Psoas muscle (tissue), 8 donors: ENCODE measurements around the gene RNH1. TPM values are rescaled to one million over a fixed set of nuclear protein-coding genes. Genes with fewer than 3 reads are reported as not detected.
A peak's percentile ranks its signal among the peaks of the same experiment; 100 is the strongest.
"Not testable (repeated sequence)": the region's sequence is repeated elsewhere in the genome, so short reads cannot be mapped to it uniquely, and the experiment has no call there.

Experiments
- ATAC-seq, 4 donors: fragments of 200-7000 bp; cut with Tn5 transposase; one replicate each; pipeline ENCODE4 v1.9.1; 2020; ENCODE audit warnings: moderate library complexity in 3 of 4, mild to moderate bottlenecking in 2 of 4
- DNase-seq, 2 donors: peaks; one replicate each; pipeline ENCODE4 v3.0.0-alpha.2; 2020
- H3K27ac ChIP-seq: fragments of 200-600 bp; one replicate; pipeline ENCODE4 v1.8.0; 2022
- H3K27me3 ChIP-seq, 3 donors: fragments of 200-600 bp in 1 of 3; one replicate each; pipeline versions ENCODE4 v1.6.1 to v1.8.0; 2013 to 2022; ENCODE audit warnings: low read length in 2 of 3, mild to moderate bottlenecking in 2 of 3, moderate library complexity in 1 of 3; ENCODE audit not compliant: insufficient read depth in 3 of 3
- H3K36me3 ChIP-seq, 2 donors: fragments of 200-600 bp in 1 of 2; one replicate each; pipeline versions ENCODE4 v1.6.1 to v1.8.0; 2013 to 2022; ENCODE audit warnings: low read depth in 1 of 2, mild to moderate bottlenecking in 1 of 2, moderate library complexity in 1 of 2; ENCODE audit not compliant: insufficient read depth in 1 of 2
- H3K4me1 ChIP-seq: fragments of 200-600 bp; one replicate; pipeline ENCODE4 v1.8.0; 2022
- H3K4me3 ChIP-seq: fragments of 200-600 bp; one replicate; pipeline ENCODE4 v1.8.0; 2022; ENCODE audit warnings: mild to moderate bottlenecking
- H3K9me3 ChIP-seq: fragments of 200-600 bp; one replicate; pipeline ENCODE4 v1.8.0; 2022
- CTCF ChIP-seq: fragments of 200-600 bp; IDR thresholded peaks from one replicate; pipeline ENCODE4 v1.8.0; 2022; ENCODE audit warnings: antibody characterized with exemption
- WGBS, 3 donors: extraction: QIAGEN DNeasy Blood & Tissue Kit; methylation state at CpG; one replicate each; pipeline versions ENCODE4 v1.1.6 to v1.1.7; 2013; 5-methylcytosine and 5-hydroxymethylcytosine counted together
- intact Hi-C, 2 donors: fragments of 100-400 bp; cut with DNase I; formaldehyde crosslinking; loops; one replicate each; pipeline versions ENCODE4 v1.11.0 to v1.14.2; 2022
- polyA plus RNA-seq, 3 donors: library from polyadenylated mRNA; stranded (reverse); fragments of 200-250 nt; gene quantifications; one replicate each; pipeline ENCODE4 v1.2.3, GENCODE V29; 2013
- total RNA-seq, 4 donors: library from RNA; stranded (reverse); fragmentation: NEBNext Ultra II Directional in 2 of 4; extraction: Animal tissue kit (Norgen Biotek cat#: 25700) in 2 of 4; gene quantifications; one replicate each; pipeline versions ENCODE4 v1.2.1 to v1.2.4, GENCODE V29; 2021 to 2023
- donor health status: healthy with polysubstance abuse.
- donor health status: DM: no; HTN: no; CAD: no; lungs with moderate emphysema.
- donor health status: Bipolar disorder and iron deficiency.
- donor health status: healthy.
- donor health status: DM: yes; HTN: yes; CAD: no.
- donor health status: DM: no; HTN: no; CAD: no.
- donor health status: DM: no; HTN: no; CAD: no.
- donor health status: DM: yes; HTN: yes; CAD: no.

Gene RNH1
- total and polyA plus RNA-seq, 7 donors, result 103 to 181 (median 106) TPM

GRCh38 chr11:472816-473215, 34.2 kb downstream of the RNH1 start:
- TF ChIP-seq CTCF, result no peak
- peak in 1 of 2 donors; percentile 39 for DNase-seq
- 93 to 96% (median 93%) methylated on average over 26 to 28 of the region's 28 CpGs for WGBS, 3 donors
- no peaks in the 10 kb centered on the region for H3K9me3 ChIP-seq
- intact Hi-C loops, result no loop called here
- no peak overlapping the region for H3K4me3 ChIP-seq
- H3K36me3 ChIP-seq, result no peaks in the 10 kb centered on the region
- no peak overlapping the region for H3K27ac ChIP-seq
- peaks cover 12% of the 10 kb centered on the region for H3K4me1 ChIP-seq
- no peak for ATAC-seq
- no peaks in the 10 kb centered on the region for H3K27me3 ChIP-seq

- peak in 1 of 2 donors; percentile 49 for DNase-seq
- Histone ChIP-seq H3K27ac (no peak overlapping the region), H3K4me1 (peaks cover 12% of the 10 kb centered on the region), H3K4me3 (no peak overlapping the region), H3K9me3 (no peaks in the 10 kb centered on the region), H3K36me3 (no peaks in the 10 kb centered on the region), H3K27me3 (no peaks in the 10 kb centered on the region)
- TF ChIP-seq CTCF, result no peak
- WGBS, 3 donors, result 88% methylated on average over 13 of the region's 13 CpGs
- intact Hi-C loops, result no loop called here
- ATAC-seq, result no peak
Measured at GRCh38 chr11:472272-472671, 34.8 kb downstream of the RNH1 start.

GRCh38 chr11:471468-472145, 35.4 kb downstream of the RNH1 start:
- intact Hi-C loops, result no loop called here
- H3K27me3 ChIP-seq, result no peaks in the 10 kb centered on the region
- ATAC-seq, result no peak
- H3K9me3 ChIP-seq, result no peaks in the 10 kb centered on the region
- H3K4me1 ChIP-seq, result peaks cover 12% of the 10 kb centered on the region
- H3K36me3 ChIP-seq, result no peaks in the 10 kb centered on the region
- TF ChIP-seq CTCF, result no peak
- peak in 1 of 2 donors; percentile 54 for DNase-seq
- H3K27ac ChIP-seq, result no peak overlapping the region
- WGBS, 3 donors, result 95 to 97% (median 96%) methylated on average over 61 of the region's 61 CpGs
- H3K4me3 ChIP-seq, result no peak overlapping the region

GRCh38 chr11:469684-470560, 37.1 kb downstream of the RNH1 start:
- H3K36me3 ChIP-seq, result peaks cover 0 to 6% of the 10 kb centered on the region in 2 donors
- intact Hi-C loops, result loop anchor here in 1 of 2 donors (5.0 kb wide), 1 partner anchor 32 kb away; no protein-coding TSS in a partner anchor
- peak overlapping the region; percentile 61 for H3K27ac ChIP-seq
- H3K4me3 ChIP-seq, result peak overlapping the region; percentile 16
- no peak for TF ChIP-seq CTCF
- ATAC-seq, result peak; percentile 54 to 76 (median 62)
- peak; percentile 47 to 52 for DNase-seq
- H3K9me3 ChIP-seq, result no peaks in the 10 kb centered on the region
- H3K27me3 ChIP-seq, result no peaks in the 10 kb centered on the region
- peaks cover 12% of the 10 kb centered on the region for H3K4me1 ChIP-seq
- WGBS, 3 donors, result 73 to 80% (median 75%) methylated on average over 28 of the region's 28 CpGs

GRCh38 chr11:469026-469683, 37.9 kb downstream of the RNH1 start:
- 55 to 64% (median 57%) methylated on average over 17 to 19 of the region's 19 CpGs for WGBS, 3 donors
- DNase-seq, H3K9me3 ChIP-seq, H3K27ac ChIP-seq, ATAC-seq, H3K27me3 ChIP-seq: not testable (repeated sequence)
- peaks cover 12% of the 10 kb centered on the region for H3K4me1 ChIP-seq
- H3K36me3 ChIP-seq, result peaks cover 0 to 12% of the 10 kb centered on the region in 2 donors
- peak overlapping the region; percentile 16 for H3K4me3 ChIP-seq
- intact Hi-C loops, result loop anchor here in 1 of 2 donors (5.0 kb wide), 1 partner anchor 33 kb away; no protein-coding TSS in a partner anchor
